ENCODE measurements around the gene ARL6IP4.

Gene ARL6IP4

GRCh38 chr12:123029550-123029949, 49.1 kb downstream of the ARL6IP4 start:
- Histone ChIP-seq H3K36me3 (ENCODE audit: control insufficient read depth in 2 of 2, insufficient read depth in 1 of 2, low read length in 2 of 2) (no peaks in the 10 kb centered on the region), H3K27ac (ENCODE audit: extremely low read depth, low read depth, low read length) (no peak overlapping the region), H3K4me3 (ENCODE audit: low read depth, low read length) (no peak overlapping the region), H3K9me3 (ENCODE audit: control insufficient read depth, insufficient read depth, low read depth, low read length) (no peaks in the 10 kb centered on the region), H3K4me1 (ENCODE audit: control insufficient read depth, insufficient read depth, low read length) (0 out of 2 replicates have a peak, but pooled peaks cover 2% of the 10 kb centered on the region)
- CTCF ChIA-PET = interaction anchor here (0.6 kb wide), 1 partner anchor 873 kb away, joined by 4 read pairs; no protein-coding TSS in a partner anchor
- POLR2A ChIA-PET = no interaction called here
- TF ChIP-seq ZSCAN4 (tag by site-specific recombination; IDR thresholded peaks at IDR 0.05) (peak; percentile 81), ZBTB26 (tag by site-specific recombination; optimal IDR thresholded peaks at IDR 0.05) (no peak)

- TF ChIP-seq ZBTB1 (tag by site-specific recombination; IDR thresholded peaks at IDR 0.05) = no peak
- TF ChIP-seq ZNF324 (tag by site-specific recombination; IDR thresholded peaks at IDR 0.05) = no peak
- TF ChIP-seq ZNF37A (tag by site-specific recombination; IDR thresholded peaks at IDR 0.05) = no peak
- no peak for TF ChIP-seq ZNF664 (tag by site-specific recombination; IDR thresholded peaks at IDR 0.05)
- TF ChIP-seq ZNF121 (tag by site-specific recombination; IDR thresholded peaks at IDR 0.05) = no peak
- no peak for TF ChIP-seq GFI1B (tag by site-specific recombination; IDR thresholded peaks at IDR 0.05)
- TF ChIP-seq TRIM28 (IDR thresholded peaks at IDR 0.05; ENCODE audit: borderline replicate concordance, low read length) = no peak
- H3K4me1 ChIP-seq (ENCODE audit: control insufficient read depth, insufficient read depth, low read length) = 0 out of 2 replicates have a peak, but pooled peaks cover 5% of the 10 kb centered on the region
- no peaks in the 10 kb centered on the region for H3K9me3 ChIP-seq (ENCODE audit: control insufficient read depth, insufficient read depth, low read depth, low read length)
- ChIA-PET CTCF (no interaction called here), POLR2A (interaction anchor here (0.7 kb wide), 1 partner anchor 1067 kb away, joined by 4 read pairs; no protein-coding TSS in a partner anchor)
- no peaks in the 10 kb centered on the region for H3K36me3 ChIP-seq (ENCODE audit: control insufficient read depth in 2 of 2, insufficient read depth in 1 of 2, low read length in 2 of 2)
- H3K4me3 ChIP-seq (ENCODE audit: low read depth, low read length) = no peak overlapping the region
- H3K27ac ChIP-seq (ENCODE audit: extremely low read depth, low read depth, low read length) = no peak overlapping the region
Measured at GRCh38 chr12:123030686-123031085, 50.2 kb downstream of the ARL6IP4 start.

GRCh38 chr12:123031171-123031845, 50.8 kb downstream of the ARL6IP4 start:
- ChIA-PET POLR2A (interaction anchor here (1.0 kb wide), 1 partner anchor 57 kb away, joined by 3 read pairs; no protein-coding TSS in a partner anchor), CTCF (interaction anchor here (1.5 kb wide), 1 partner anchor 12 kb away, joined by 7 read pairs; no protein-coding TSS in a partner anchor)
- Histone ChIP-seq H3K4me1 (ENCODE audit: control insufficient read depth, insufficient read depth, low read length) (0 out of 2 replicates have a peak, but pooled peaks cover 5% of the 10 kb centered on the region), H3K9me3 (ENCODE audit: control insufficient read depth, insufficient read depth, low read depth, low read length) (no peaks in the 10 kb centered on the region), H3K36me3 (ENCODE audit: control insufficient read depth in 2 of 2, insufficient read depth in 1 of 2, low read length in 2 of 2) (no peaks in the 10 kb centered on the region), H3K4me3 (ENCODE audit: low read depth, low read length) (no peak overlapping the region), H3K27ac (ENCODE audit: extremely low read depth, low read depth, low read length) (no peak overlapping the region)
- TF ChIP-seq ZBTB11 (tag by site-specific recombination; conservative IDR thresholded peaks at IDR 0.05; ENCODE audit: low read depth) (no peak), ZSCAN4 (tag by site-specific recombination; IDR thresholded peaks at IDR 0.05) (no peak), ZBTB8A (tag by site-specific recombination; IDR thresholded peaks at IDR 0.05) (no peak), ZNF132 (tag by site-specific recombination; IDR thresholded peaks at IDR 0.05; ENCODE audit: borderline replicate concordance) (no peak), ZNF391 (tag by site-specific recombination; IDR thresholded peaks at IDR 0.05; ENCODE audit: borderline replicate concordance, low read depth) (no peak), REST (tag by site-specific recombination; IDR thresholded peaks at IDR 0.05) (no peak), ZNF654 (tag by site-specific recombination; IDR thresholded peaks at IDR 0.05; ENCODE audit: low read depth) (no peak), ZNF629 (tag by site-specific recombination; IDR thresholded peaks at IDR 0.05) (no peak), ZSCAN18 (tag by site-specific recombination; IDR thresholded peaks at IDR 0.05) (no peak), ZNF23 (tag by site-specific recombination; IDR thresholded peaks at IDR 0.05; ENCODE audit: borderline replicate concordance) (no peak)
